ENCODE measurements around the gene CPZ. TPM values are rescaled to one million over a fixed set of nuclear protein-coding genes. Genes with fewer than 3 reads are reported as not detected.

The CPZ gene
- total RNA-seq: 0.50 and 0.74 TPM in 2 replicates

DNA sequence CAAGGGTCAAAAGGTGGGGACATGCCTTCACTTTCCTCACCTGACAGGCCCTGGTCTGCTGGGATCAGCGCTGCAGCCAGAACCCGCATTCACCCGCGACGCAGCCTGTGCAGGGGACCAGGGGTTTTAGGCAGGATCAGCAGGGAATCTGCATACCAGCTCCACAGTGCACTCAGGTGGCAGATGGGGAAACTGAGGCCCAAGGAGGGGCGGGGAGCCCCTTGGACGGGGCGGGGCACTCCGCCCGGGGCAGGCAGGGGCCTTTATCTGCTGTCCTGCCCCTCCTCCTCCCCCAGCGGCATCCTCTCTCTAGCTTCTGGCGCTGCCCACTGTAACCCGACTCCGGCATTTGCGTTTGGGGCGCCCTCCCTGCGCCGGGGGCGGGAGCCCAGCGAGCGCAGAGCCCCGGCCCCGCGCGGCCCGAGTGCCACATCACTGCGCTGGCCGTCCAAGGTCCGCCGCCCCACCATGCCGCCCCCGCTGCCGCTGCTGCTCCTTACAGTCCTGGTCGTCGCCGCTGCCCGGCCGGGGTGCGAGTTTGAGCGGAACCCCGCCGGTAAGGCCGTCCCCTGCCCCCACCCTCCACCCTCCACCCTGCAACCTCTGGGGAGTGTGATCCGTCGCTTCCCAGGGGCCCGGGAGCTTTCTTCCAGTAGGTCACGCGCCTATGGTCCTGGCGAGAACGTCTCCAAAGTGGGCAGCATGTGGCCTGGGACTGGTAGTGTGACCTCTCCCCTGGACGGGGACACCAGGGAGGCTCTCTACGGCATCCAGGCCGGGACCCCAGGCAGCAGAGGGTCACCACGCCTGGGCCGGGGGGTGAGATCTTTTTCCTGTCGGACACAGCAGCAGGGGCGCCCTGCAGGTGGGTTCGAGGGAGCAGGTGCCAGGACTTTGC is at the start of gene CPZ:
Gene CPZ, plus strand, starts transcription at position 400 of the 898 bp plus-strand sequence. Its CDS starts 69 bp downstream, at position 469.

GRCh38 chr4:8580321-8581093 is 12.1 kb upstream of the CPZ start, which contains the start of gene GPR78:
TSS of gene GPR78 (plus strand) at chr4:8580392. CDS start at chr4:8580983, 591 bp downstream.

Other genes with a start within 250 kb of the CPZ start
- gene ACOX3, start 152.0 kb upstream of the CPZ start, total RNA-seq: 23.0 and 24.5 TPM in 2 replicates
- gene TRMT44, start 152.0 kb upstream of the CPZ start, total RNA-seq: 11.9 and 13.2 TPM in 2 replicates
- under 0.01 TPM in 1 of 2 replicates, not detected in the other for gene GPR78, start 12.4 kb upstream of the CPZ start, total RNA-seq

All from bronchus fibroblast of lung (primary cell).